ENCODE results near the gene ENTPD8.

ENTPD8 gene

DNA sequence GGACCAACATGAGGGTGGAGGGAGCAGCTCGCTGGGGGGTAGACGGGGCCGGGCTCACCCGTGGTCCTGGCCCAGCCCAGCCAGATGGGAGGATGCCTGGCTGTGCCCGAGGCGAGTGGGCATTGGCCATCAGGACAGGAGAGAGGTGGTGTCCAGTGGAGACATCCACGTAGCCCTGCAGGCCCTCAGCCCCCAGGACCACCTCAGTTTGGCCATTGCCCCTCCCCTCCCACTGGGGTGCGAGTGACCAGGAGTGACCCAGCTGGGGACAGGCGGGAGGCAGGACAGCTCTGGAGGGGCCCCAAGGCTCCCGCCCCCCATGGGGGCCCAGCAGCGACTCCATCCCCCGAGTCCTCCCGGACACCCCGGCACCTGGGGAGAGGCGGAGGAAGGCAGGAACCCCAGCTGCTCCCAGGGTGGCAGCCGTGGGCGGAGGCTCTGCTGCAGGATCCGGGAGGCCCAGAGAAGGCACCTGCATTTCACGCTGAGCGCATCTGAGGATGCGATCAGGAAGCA, 9.7 kb downstream of the ENTPD8 start:
- DNase-seq (ENCODE audit: low read depth): no peak

DNA sequence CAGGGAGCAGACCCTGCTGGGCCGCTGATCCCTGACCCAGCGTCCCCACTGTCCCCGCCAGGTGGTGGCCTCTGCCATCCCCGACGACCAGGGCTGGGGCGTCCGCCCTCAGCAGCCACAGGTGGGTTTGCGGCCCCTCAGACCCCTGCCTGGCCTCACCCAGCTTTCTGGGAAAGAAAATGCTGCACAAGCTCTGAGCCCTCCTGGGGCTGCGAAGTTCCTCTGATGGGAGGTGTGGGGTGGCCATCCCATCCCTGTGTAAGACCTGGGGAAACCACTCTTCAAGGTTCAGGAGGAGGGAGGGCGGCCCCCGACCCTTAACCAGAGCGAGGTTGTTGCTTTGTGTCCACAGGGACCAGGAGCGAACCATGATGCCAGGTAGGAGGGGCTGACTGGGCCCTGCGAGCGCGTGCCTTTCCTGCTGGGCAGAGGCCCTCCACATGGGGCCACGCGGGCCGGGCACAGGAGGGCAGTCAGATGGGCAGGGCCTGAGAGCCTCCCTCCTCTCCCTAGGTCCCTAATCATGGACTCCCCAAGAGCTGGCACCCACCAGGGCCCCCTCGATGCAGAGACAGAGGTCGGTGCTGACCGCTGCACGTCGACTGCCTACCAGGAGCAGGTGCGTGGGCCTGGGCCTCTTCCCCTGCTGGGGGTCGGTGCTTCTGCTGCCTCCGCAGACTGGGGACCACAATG, 10.3 kb downstream of the ENTPD8 start:
- DNase-seq (ENCODE audit: low read depth): no peak

GRCh38 chr9:137429974-137430722, 11.0 kb downstream of the ENTPD8 start:
- no peak for DNase-seq (ENCODE audit: low read depth)

DNA sequence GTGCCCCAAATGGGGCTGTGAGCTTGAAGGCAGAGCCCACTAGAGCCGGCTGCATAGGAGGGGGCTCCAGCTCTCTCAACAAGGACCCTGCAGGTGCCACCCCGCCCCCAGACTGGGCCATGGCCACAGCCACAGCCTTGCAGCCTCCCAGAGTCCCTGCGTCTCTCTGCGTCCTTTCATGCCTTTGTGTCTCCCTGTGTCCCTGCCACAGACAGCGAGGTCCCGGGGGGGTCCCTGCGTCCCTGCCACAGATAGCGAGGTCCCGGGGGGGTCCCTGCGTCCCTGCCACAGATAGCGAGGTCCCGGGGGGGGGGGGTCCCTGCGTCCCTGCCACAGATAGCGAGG, 11.6 kb downstream of the ENTPD8 start:
- DNase-seq (ENCODE audit: low read depth): no peak

DNA sequence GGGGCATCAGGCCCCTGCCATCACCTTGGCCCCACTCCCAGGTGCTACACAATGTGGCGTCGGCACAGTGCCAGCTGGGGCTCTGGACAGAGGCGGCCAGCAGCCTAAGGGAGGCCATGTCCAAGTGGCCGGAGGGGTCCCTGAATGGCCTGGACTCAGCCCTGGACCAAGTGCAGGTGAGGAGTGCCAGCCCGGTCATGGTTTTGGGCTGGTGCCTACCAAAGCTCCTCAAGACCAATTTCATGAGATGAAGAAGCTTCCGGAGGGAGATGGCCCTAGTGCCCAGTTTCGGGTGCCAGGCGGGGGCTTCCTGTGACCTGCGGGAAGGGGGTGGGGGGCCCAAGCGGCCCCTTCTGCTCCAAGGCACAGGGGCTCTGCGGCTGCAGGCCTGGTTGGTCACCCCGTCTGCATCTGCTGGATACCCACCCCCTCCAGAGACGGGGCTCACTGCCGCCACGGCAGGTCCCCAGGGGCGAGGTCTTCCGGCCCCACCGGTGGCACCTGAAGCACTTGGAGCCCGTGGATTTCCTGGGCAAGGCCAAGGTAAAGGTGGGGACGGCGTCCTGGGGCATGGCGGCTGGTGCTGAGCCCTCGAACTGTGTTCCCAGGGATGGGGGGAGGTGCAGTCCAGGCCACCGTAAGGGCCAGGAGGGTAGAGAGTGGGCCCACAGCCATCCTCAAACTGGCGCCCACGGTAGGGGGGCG, 12.2 kb downstream of the ENTPD8 start:
- no peak for DNase-seq (ENCODE audit: low read depth)

- no peak for DNase-seq (ENCODE audit: low read depth)
Observed at GRCh38 chr9:137428311-137428630, 12.9 kb downstream of the ENTPD8 start.

DNA sequence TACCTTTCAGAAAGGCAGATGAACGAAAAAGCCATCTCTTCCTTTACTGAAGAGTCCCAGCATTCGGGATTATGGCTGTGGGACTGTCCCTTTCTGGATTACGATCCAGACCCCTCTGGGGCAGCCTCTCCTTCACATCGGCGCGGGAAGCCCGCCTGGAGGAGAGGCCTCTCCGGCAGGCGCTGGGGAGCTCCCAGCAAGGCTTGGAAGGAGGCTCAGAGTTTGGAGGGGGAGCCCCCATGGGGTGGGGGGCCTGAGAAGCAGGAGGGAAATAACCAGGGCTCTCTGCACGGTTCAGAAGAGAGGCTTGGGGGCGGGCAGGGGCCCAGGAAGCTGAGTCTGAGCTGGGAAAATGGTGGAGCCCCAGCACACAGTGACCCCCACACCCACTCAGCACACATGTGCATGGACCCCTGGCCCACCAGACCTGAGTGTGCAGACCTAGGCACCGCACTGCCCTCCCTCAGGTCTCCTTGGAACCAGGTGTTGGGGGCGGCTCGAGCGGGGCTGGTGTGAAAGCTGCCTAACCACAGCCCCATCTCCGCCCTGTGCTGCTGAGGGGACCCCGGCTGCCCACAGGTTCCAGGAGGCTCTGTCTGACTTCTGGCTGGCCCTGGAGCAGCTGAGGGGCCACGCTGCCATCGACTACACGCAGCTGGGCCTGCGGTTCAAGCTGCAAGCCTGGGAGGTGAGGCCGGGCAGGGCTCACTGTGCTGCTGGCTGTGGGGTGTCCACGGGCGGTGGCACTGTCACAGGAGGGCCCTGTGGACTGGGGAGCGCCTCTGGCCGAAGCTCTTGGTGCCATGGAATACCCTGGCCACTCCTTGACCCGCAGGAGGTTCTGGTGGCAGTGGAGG, 13.5 kb downstream of the ENTPD8 start:
- DNase-seq (ENCODE audit: low read depth): no peak

- no peak for DNase-seq (ENCODE audit: low read depth)
Observed at GRCh38 chr9:137426018-137426681, 15.0 kb downstream of the ENTPD8 start.

DNA sequence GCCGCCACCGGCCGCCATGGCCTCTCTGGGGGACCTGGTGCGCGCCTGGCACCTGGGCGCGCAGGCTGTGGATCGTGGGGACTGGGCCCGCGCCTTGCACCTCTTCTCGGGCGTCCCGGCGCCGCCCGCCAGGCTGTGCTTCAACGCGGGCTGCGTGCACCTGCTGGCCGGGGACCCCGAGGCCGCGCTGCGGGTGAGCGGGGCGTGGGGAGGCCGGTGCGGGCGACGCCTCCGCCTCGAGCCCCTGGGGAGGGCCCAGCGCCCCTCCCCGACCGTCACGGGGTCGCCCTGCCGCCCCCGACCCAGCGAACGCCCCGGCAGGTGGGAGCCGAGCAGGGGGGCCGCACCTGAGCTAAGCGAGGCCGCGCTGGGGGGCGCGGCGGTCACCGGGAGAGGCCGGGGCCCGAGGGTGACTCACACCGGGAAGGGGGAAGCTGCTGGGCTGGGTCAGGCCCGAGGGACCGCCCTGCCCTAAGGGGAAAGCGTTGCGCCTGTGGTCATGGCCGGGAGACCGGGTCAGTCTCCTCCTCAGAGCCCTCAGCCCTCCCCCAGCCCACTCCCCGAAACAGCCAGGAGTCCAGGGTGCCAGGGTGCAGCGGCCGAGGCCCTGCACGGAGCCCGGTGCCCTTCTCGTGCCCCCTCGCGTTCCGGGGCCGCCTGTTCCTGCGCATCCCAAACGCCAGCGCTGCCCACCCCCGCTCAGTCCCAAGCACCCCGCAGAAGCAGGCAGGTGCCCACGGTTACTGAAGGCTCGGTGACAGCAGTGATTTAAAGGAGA, 17.5 kb downstream of the ENTPD8 start:
- peak; percentile 80 for DNase-seq (ENCODE audit: low read depth)

DNA sequence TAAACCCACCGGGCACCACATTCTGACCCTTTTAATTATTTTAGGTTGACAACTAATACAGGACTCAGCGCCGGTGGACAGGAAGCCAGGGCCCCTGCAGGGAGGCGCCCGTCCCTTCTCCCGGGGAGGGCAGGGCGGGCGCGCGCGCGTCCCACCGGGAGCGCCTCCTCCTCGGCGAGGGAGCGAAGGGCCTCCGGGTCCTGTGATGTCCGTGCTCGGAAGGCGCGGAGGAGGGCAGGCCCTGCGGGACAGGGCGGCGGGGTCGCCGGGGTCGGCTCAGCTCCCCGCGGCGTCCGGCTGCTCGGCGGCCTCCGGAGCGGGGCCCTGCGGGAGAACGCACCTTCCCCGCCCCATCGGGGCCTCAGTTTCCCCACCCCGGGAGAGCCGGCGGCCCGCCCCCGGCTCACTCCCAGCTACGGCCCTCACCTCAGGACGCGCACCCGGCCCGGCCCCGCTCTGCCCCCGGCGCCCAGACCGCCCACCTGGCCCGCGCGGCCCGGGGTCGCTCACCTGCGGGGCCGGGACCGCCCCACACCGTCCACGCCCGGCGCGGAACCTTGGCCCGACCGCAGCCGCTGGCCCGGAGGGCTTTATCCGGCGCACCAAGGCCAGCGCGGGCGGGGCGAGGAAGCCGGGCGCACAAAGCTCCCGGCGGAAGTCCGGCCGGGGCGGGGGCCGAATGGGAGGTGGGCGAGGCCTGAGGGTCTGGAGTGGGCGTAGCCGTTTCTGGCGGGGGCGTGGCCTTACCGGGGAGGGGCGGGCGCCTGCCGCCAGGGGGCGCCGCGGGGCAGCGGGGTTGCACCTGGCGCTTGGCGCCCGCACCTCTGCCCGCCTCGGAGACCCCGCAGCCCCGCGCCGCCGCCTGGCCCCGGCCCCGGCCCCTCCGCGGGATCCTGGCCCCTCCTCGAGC, 18.3 kb downstream of the ENTPD8 start, which contains the start of the genes EXD3 and NOXA1:
Gene EXD3, minus strand, starts transcription at position 559 of the 910 bp plus-strand sequence. CDS start 27,805 bp downstream, outside the sequence.
Gene NOXA1, plus strand, starts transcription at position 790 of the 910 bp plus-strand sequence. CDS start 137 bp downstream, outside the sequence.
- DNase-seq (ENCODE audit: low read depth): peak; percentile 95

DNA sequence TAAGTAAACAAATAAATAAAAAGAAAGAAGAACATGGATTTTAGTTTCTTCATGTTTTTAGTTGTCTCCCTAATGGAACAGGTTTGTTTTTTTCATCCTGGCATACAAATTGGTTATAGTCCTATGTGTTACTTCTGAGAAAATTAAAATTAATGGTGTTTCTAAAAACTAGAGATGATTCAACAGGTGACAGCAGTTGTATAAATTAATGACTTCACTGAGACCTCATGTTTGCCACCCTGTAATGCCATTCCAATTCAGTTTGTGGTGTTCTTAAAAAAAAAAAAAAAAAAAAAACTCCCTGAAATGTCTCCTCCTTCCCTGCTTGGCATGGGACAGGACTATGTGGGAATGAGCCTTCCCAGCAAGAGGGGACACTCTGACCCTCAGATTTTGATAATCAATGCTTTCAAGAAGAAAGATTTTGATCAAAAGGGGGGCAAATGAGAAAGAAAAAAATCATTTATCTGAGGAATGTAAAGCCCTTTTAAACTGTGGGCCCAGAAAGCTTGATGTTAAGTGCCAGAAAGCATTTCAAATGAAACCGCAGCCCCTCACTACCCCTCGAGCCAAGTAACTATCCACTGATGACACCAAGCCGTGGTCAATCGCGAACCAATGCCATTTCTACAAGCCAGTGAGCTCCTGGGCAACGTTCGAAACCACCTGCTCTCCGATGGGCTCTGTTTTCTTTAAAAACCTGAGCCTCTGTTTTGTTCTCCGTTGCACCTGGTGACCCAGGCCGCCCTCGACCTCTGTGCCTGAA, 19.1 kb downstream of the ENTPD8 start:
- DNase-seq (ENCODE audit: low read depth): peak; percentile 20

DNA sequence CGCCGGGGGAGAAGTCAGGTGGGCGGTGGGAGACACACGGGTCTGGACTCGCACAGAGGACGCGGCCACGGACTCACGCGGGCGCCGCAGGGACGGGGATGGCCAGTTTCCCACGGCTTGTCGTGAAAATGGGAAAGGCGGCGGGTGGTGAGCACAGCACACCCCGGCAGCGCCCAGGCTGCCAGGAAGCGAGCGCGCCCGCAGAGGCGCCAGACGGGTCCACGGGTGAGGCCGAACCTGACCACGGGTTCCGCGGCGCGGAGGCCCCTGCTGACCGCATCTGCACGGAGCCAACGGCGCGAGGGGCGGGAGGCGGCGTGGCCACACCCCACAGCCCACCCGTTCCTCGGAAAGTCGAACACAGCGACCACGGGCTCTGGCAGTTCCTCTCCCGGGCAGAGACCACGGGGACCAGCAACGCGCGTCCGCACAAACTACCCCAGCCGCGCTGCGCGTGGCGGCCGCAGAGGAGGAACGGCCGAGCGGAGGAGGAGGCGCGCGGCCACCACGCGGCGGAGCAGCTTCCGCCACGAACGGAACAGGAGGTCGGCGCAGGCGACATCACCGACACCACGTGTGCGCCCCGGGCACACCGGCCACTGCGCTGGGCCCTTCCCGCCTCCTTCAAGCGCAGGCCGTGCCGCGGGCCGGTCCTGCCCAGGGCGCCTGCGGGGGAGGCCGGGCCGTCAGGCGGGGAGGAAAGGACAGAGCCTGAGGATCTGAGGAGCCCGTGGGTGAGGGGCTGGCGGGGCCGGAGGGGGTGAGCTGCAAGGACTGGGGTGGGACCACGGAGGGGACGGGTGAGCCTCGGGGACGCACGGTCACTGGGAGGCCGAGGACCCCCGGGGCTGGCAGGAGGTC, 23.8 kb downstream of the ENTPD8 start:
- no peak for DNase-seq (ENCODE audit: low read depth)

DNA sequence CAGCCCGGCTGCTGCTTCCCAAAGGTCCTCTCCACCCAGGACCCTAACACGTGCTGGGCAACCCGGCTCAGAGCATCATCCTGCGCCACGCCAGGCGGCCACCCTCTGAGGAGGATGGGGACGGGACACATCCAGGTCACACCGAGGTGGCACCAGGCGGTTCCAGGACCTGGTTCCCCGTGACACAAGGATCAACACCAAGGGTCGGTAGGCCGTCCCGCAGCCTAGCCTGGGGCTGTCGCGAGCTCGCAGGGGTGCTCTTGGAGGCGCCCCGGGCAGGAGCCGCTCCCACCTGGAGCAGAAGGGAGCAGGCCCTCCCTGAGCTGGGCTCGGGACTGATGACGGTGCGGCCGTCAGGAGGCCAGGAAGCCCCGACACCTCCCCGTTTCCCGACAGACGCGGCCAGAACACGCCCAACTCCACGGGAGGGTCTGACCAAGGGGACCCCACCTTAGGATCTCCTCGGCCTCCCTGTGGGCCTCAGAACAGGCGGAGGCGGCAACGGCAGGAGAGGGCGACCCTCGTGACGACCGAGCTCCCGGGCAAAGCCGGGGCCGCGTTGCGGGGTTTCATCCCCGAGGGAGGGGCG, 24.5 kb downstream of the ENTPD8 start:
- DNase-seq (ENCODE audit: low read depth): no peak

DNA sequence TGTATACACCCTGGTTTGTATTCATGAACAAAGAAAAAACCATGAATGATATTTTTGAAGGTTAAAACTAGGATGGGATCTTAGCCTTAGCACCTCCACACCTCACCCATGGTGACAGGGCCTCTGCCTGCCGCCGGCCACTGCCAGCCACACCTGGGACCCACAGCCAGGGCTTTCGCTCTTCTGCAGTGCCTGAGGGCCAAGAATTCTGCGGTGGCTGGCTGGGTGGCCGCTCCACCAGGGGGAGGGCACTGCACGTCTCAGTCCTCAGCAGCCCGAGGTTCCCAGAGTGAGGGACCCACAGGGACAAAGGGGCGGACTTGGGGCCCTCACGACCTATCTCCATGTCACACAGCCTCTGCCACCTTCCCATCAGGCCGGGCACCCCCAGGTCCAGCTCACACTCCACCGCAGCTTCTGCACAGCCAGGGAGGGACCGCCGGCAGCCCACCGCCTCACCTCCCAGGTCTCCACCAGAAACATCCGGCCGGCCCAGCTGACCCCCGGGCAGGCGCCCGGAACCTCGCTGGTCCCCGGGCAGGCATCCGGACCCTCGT, 25.1 kb downstream of the ENTPD8 start:
- DNase-seq (ENCODE audit: low read depth): no peak

- no peak for DNase-seq (ENCODE audit: low read depth)
Observed at GRCh38 chr9:137415451-137415850, 25.7 kb downstream of the ENTPD8 start.

GRCh38 chr9:137412431-137412830, 28.7 kb downstream of the ENTPD8 start:
- peak; percentile 64 for DNase-seq (ENCODE audit: low read depth)
